Left renal cortex interstitium (tissue), 4 donors: ENCODE data around the gene CCDC167. TPM values are rescaled to one million over a fixed set of nuclear protein-coding genes. Genes with fewer than 3 reads are reported as not detected.

Experiments used
- DNase-seq, 4 donors: peaks; one replicate each; pipeline ENCODE4 v3.0.0-alpha.2; 2013; ENCODE audit warnings: low read depth in 4 of 4, low spot score in 2 of 4, missing footprints in 1 of 4
- polyA plus RNA-seq, 4 donors: library from polyadenylated mRNA; unstranded; fragments of 120-200 nt; gene quantifications; one replicate each; pipeline ENCODE4 v1.2.1, GENCODE V29; 2013; ENCODE audit not compliant: insufficient read length in 4 of 4

Gene CCDC167
- polyA plus RNA-seq, 4 donors, result 26.6 to 33.6 (median 28.3) TPM

GRCh38 chr6:37491171-37491829 is 8.4 kb downstream of the CCDC167 start:
- no peak for DNase-seq

- no peak for DNase-seq
Observed at GRCh38 chr6:37490536-37491170, 9.0 kb downstream of the CCDC167 start.

GRCh38 chr6:37489697-37490336 is 9.9 kb downstream of the CCDC167 start:
- no peak for DNase-seq

GRCh38 chr6:37488476-37488875 is 11.2 kb downstream of the CCDC167 start:
- DNase-seq, result no peak

GRCh38 chr6:37487591-37488380 is 11.9 kb downstream of the CCDC167 start:
- DNase-seq, result no peak

GRCh38 chr6:37486121-37486839 is 13.4 kb downstream of the CCDC167 start:
- DNase-seq, result no peak

GRCh38 chr6:37485291-37485702 is 14.4 kb downstream of the CCDC167 start:
- no peak for DNase-seq

GRCh38 chr6:37484786-37485170 is 14.9 kb downstream of the CCDC167 start:
- no peak for DNase-seq

- DNase-seq, result no peak
Observed at GRCh38 chr6:37483917-37484785, 15.5 kb downstream of the CCDC167 start.

GRCh38 chr6:37483252-37483901 is 16.3 kb downstream of the CCDC167 start:
- DNase-seq, result no peak

- no peak for DNase-seq
Observed at GRCh38 chr6:37482606-37483251, 17.0 kb downstream of the CCDC167 start.

GRCh38 chr6:37481711-37482605 is 17.7 kb downstream of the CCDC167 start:
- peak; percentile 41 to 76 (median 58) for DNase-seq

- DNase-seq, result no peak
Observed at GRCh38 chr6:37480951-37481534, 18.6 kb downstream of the CCDC167 start.

- DNase-seq, result no peak
Observed at GRCh38 chr6:37480118-37480736, 19.5 kb downstream of the CCDC167 start.

- no peak for DNase-seq
Observed at GRCh38 chr6:37479266-37479854, 20.3 kb downstream of the CCDC167 start.

- no peak for DNase-seq
Observed at GRCh38 chr6:37478827-37479226, 20.9 kb downstream of the CCDC167 start.
